ENCODE results near the gene FBXO17.

Gene FBXO17

GRCh38 chr19:38915329-38916321 is 59.9 kb downstream of the FBXO17 start:
- no peak for DNase-seq (ENCODE audit: low read depth)

- DNase-seq (ENCODE audit: low read depth): no peak
Observed at GRCh38 chr19:38913958-38914357, 61.6 kb downstream of the FBXO17 start.

- no peak for DNase-seq (ENCODE audit: low read depth)
Observed at GRCh38 chr19:38912600-38913514, 62.7 kb downstream of the FBXO17 start.

GRCh38 chr19:38911388-38912001 is 64.0 kb downstream of the FBXO17 start:
- DNase-seq (ENCODE audit: low read depth): no peak

GRCh38 chr19:38910488-38910887 is 65.1 kb downstream of the FBXO17 start:
- no peak for DNase-seq (ENCODE audit: low read depth)

- DNase-seq (ENCODE audit: low read depth): no peak
Observed at GRCh38 chr19:38908911-38909310, 66.6 kb downstream of the FBXO17 start.

- DNase-seq (ENCODE audit: low read depth): no peak
Observed at GRCh38 chr19:38907670-38908069, 67.9 kb downstream of the FBXO17 start.

- no peak for DNase-seq (ENCODE audit: low read depth)
Observed at GRCh38 chr19:38907227-38907626, 68.3 kb downstream of the FBXO17 start.

- no peak for DNase-seq (ENCODE audit: low read depth)
Observed at GRCh38 chr19:38905620-38906019, 69.9 kb downstream of the FBXO17 start.

- DNase-seq (ENCODE audit: low read depth): no peak
Observed at GRCh38 chr19:38904581-38905539, 70.7 kb downstream of the FBXO17 start.

GRCh38 chr19:38901683-38902082 is 73.9 kb downstream of the FBXO17 start:
- no peak for DNase-seq (ENCODE audit: low read depth)

- DNase-seq (ENCODE audit: low read depth): no peak
Observed at GRCh38 chr19:38900743-38901190, 74.8 kb downstream of the FBXO17 start.

GRCh38 chr19:38900202-38900629 is 75.3 kb downstream of the FBXO17 start:
- no peak for DNase-seq (ENCODE audit: low read depth)

GRCh38 chr19:38899447-38900201 is 75.9 kb downstream of the FBXO17 start, which contains the start of the genes NFKBIB and SIRT2:
Gene NFKBIB (plus strand): TSS chr19:38899969. CDS start chr19:38900033, 64 bp downstream.
Gene SIRT2 (minus strand): TSS chr19:38899618. CDS start chr19:38899521, 97 bp downstream.
- peak; percentile 99 for DNase-seq (ENCODE audit: low read depth)

- DNase-seq (ENCODE audit: low read depth): no peak
Observed at GRCh38 chr19:38898788-38899446, 76.6 kb downstream of the FBXO17 start.

- no peak for DNase-seq (ENCODE audit: low read depth)
Observed at GRCh38 chr19:38894968-38895367, 80.6 kb downstream of the FBXO17 start.

GRCh38 chr19:38893341-38893771 is 82.2 kb downstream of the FBXO17 start:
- no peak for DNase-seq (ENCODE audit: low read depth)

- DNase-seq (ENCODE audit: low read depth): no peak
Observed at GRCh38 chr19:38892841-38893240, 82.7 kb downstream of the FBXO17 start.

- no peak for DNase-seq (ENCODE audit: low read depth)
Observed at GRCh38 chr19:38891771-38892170, 83.8 kb downstream of the FBXO17 start.

Measured in non-pigmented ciliary epithelial cell (primary cell).